GM12878 (cell line): ENCODE measurements around the gene RAB43. TPM values are rescaled to one million over a fixed set of nuclear protein-coding genes. Genes with fewer than 3 reads are reported as not detected.
A peak's percentile ranks its signal among the peaks of the same experiment; 100 is the strongest.

Source experiments
- ATAC-seq: fragments of 200-7000 bp; cut with Tn5 transposase; 3 replicates; pipeline ENCODE4 v1.9.1; 2020; ENCODE audit warnings: mild to moderate bottlenecking, moderate library complexity
- Bru-seq: library from RNA; stranded (reverse); fragments of 400-500 nt; gene quantifications from one replicate; lab custom pipeline; 2021; lab: Mats Ljungman, UMichigan
- BruChase-seq, 2 experiments: library from RNA; stranded (reverse); fragments of 400-500 nt; gene quantifications; one replicate each; lab custom pipeline; 2021; lab: Mats Ljungman, UMichigan
- BruUV-seq: library from RNA; stranded (reverse); fragments of 400-500 nt; replicated peaks from 2 replicates; lab custom pipeline; 2021; lab: Mats Ljungman, UMichigan
- CTCF ChIA-PET: fragments of 300-600 bp; sonication (Branson Sonifier 250); formaldehyde crosslinking; extraction: SDS; loops from one replicate; lab custom pipeline; 2021; ENCODE audit warnings: inconsistent platforms; lab: Yijun Ruan, JAX
- POLR2A ChIA-PET: fragments of 350-600 bp; formaldehyde crosslinking; extraction: SDS; loops from one replicate; lab custom pipeline; 2021; ENCODE audit warnings: inconsistent platforms; lab: Charles Lee
- RAD21 ChIA-PET: fragments of 300-600 bp; sonication (Branson Sonifier 250); formaldehyde crosslinking; loops from one replicate; lab custom pipeline; 2023; ENCODE audit warnings: antibody characterized with exemption; ENCODE audit not compliant: unreplicated experiment; lab: Charles Lee
- SMC1A ChIA-PET: fragments of 300-600 bp; sonication (Branson Sonifier 250); formaldehyde crosslinking; loops from one replicate; lab custom pipeline; 2023; ENCODE audit not compliant: unreplicated experiment, uncharacterized antibody; lab: Charles Lee
- DNase-seq: peaks from one replicate; pipeline ENCODE4 v3.0.0-alpha.2; 2011; ENCODE audit warnings: low read depth, low spot score
- FAIRE-seq: peaks from 3 replicates; lab custom pipeline; 2011; peaks lifted over from hg19 to GRCh38; lab: Jason Lieb, UNC
- H2AFZ ChIP-seq: 2 replicates; pipeline ENCODE4 v1.6.0; 2011; ENCODE audit warnings: low read depth, low read length, control low read depth; ENCODE audit not compliant: control insufficient read depth
- H3K27ac ChIP-seq: 2 replicates; pipeline ENCODE4 v1.5.1; 2011; ENCODE audit warnings: control low read depth; ENCODE audit not compliant: control insufficient read depth, insufficient read depth
- H3K27me3 ChIP-seq, 2 experiments: replicated peaks in 1 of 2; 2 replicates each; pipeline versions ENCODE4 v1.6.0 to v1.6.1; 2011; ENCODE audit warnings: low read length in 1 of 2; ENCODE audit not compliant: control insufficient read depth in 2 of 2, insufficient read depth in 2 of 2
- H3K36me3 ChIP-seq, 2 experiments: 2 replicates each; pipeline ENCODE4 v1.5.1; 2011; ENCODE audit warnings: low read length in 1 of 2; ENCODE audit not compliant: control insufficient read depth in 2 of 2, insufficient read depth in 2 of 2
- H3K4me1 ChIP-seq: 2 replicates; pipeline ENCODE4 v1.6.1; 2011; ENCODE audit warnings: mild to moderate bottlenecking, low read length, moderate library complexity, mixed read lengths; ENCODE audit not compliant: control insufficient read depth, insufficient read depth
- H3K4me2 ChIP-seq: 2 replicates; pipeline ENCODE4 v1.6.0; 2011; ENCODE audit warnings: control low read depth; ENCODE audit not compliant: control insufficient read depth, insufficient read depth
- H3K4me3 ChIP-seq: fragments of 200-600 bp; sonication (generic); 2 replicates; pipeline ENCODE4 v1.5.1; 2016
- H3K79me2 ChIP-seq: 2 replicates; pipeline ENCODE4 v1.6.0; 2011; ENCODE audit warnings: low read length; ENCODE audit not compliant: control insufficient read depth, insufficient read depth
- H3K9ac ChIP-seq: 2 replicates; pipeline ENCODE4 v1.8.0; 2011; ENCODE audit warnings: low read length, control low read depth, mixed read lengths; ENCODE audit not compliant: control insufficient read depth, insufficient read depth
- H3K9me3 ChIP-seq: replicated peaks from 3 replicates; pipeline ENCODE4 v1.5.1; 2011; ENCODE audit warnings: mild to moderate bottlenecking, low read length; ENCODE audit not compliant: control insufficient read depth, insufficient read depth
- H4K20me1 ChIP-seq: 2 replicates; pipeline ENCODE4 v1.6.0; 2011; ENCODE audit not compliant: control insufficient read depth, insufficient read depth
- EGR1 ChIP-seq, 2 experiments: IDR thresholded peaks; 1 replicate in 1 of 2; 2 replicates in 1 of 2; pipeline ENCODE4 v1.6.1; 2011 to 2012; ENCODE audit warnings: low read depth in 2 of 2, low read length in 2 of 2, borderline replicate concordance in 1 of 2, mild to moderate bottlenecking in 1 of 2, moderate library complexity in 1 of 2
- HDGF ChIP-seq: fragments of 450-650 bp; IDR thresholded peaks from 2 replicates; pipeline ENCODE4 v1.6.1; 2016; ENCODE audit warnings: antibody characterized with exemption
- MEF2A ChIP-seq: IDR thresholded peaks from 2 replicates; pipeline ENCODE4 v1.6.1; 2011; ENCODE audit warnings: low read depth, mild to moderate bottlenecking, low read length, moderate library complexity; ENCODE audit not compliant: insufficient read depth
- NBN ChIP-seq: fragments of 450-650 bp; IDR thresholded peaks from 2 replicates; pipeline ENCODE4 v1.6.1; 2016
- PAX5 ChIP-seq: IDR thresholded peaks from 2 replicates; pipeline ENCODE4 v1.6.1; 2011; ENCODE audit warnings: low read depth, low read length, borderline replicate concordance
- SP1 ChIP-seq: IDR thresholded peaks from one replicate; pipeline ENCODE4 v1.6.1; 2011; ENCODE audit warnings: low read depth, low read length
- ZBED1 ChIP-seq: IDR thresholded peaks from 2 replicates; pipeline ENCODE4 v1.6.1; 2016; ENCODE audit warnings: borderline replicate concordance
- WGBS: methylation state at CpG from one replicate; pipeline ENCODE4 v1.1.6; 2016; ENCODE audit warnings: low lambda C conversion rate; ENCODE audit not compliant: insufficient replicate concordance, insufficient coverage; ENCODE audit errors: missing lambda C conversion rate; 5-methylcytosine and 5-hydroxymethylcytosine counted together
- in situ Hi-C: fragments of 300-500 bp; cut with MboI; formaldehyde crosslinking; loops from 9 replicates; pipeline ENCODE4 v1.14.3; 2018; ENCODE audit warnings: mixed read lengths
- intact Hi-C: fragments of 100-400 bp; cut with micrococcal nuclease; formaldehyde crosslinking; loops from one replicate; pipeline ENCODE4 v1.14.2; 2022; ENCODE audit not compliant: unreplicated experiment
- long read RNA-seq, 2 experiments: library from polyadenylated mRNA; unstranded; transcript quantifications; one replicate each; pipeline ENCODE4 v2.0.0, GENCODE V29; 2019 to 2020
- polyA minus RNA-seq, 3 experiments: library from RNA; depleted of rRNA, polyadenylated mRNA; stranded (reverse); fragments of >200 nt; gene quantifications; 2 replicates each; pipeline ENCODE4 v1.2.3, GENCODE V29; 2011
- polyA plus RNA-seq, 11 experiments: library from polyadenylated mRNA; depleted of rRNA in 4 of 11; unstranded in 6 of 11; stranded (reverse) in 5 of 11; fragments of >200 nt; fragmentation: Nextera tagmentation in 4 of 11; fragmentation: Illumina TruSeq in 1 of 11; extraction: Ambion mirVana in 4 of 11; extraction: Trizol in 1 of 11; gene quantifications; 1 replicate in 1 of 11; 2 replicates in 10 of 11; pipeline versions ENCODE4 v1.2.1 to v1.2.3, GENCODE V29; 2011 to 2016; ENCODE audit warnings: inconsistent platforms in 2 of 11, missing spikeins in 2 of 11, low read depth in 1 of 11
- total RNA-seq, 4 experiments: library from RNA; depleted of rRNA in 3 of 4; stranded (reverse); fragments of >200 nt in 3 of 4; fragmentation: Illumina TruSeq in 1 of 4; extraction: Trizol in 1 of 4; gene quantifications; 2 replicates each; pipeline versions ENCODE4 v1.2.1 to v1.2.3, GENCODE V29; 2013 to 2021
- TF ChIP-seq, protein P1 (sequence below): fragments of 450-650 bp; IDR thresholded peaks from 2 replicates; pipeline ENCODE4 v1.6.1; 2017; ENCODE audit warnings: mild to moderate bottlenecking, moderate library complexity

Gene RAB43
- 10.9 and 12.0 TPM in 2 replicates for total RNA-seq (2013; cell fraction: nucleolus; rRNA removed)
- total RNA-seq (2014; rRNA removed): 8.0 and 10.0 TPM in 2 replicates
- 0.67 and 0.69 TPM in 2 replicates for total RNA-seq (2014; rRNA removed; fragmentation: Illumina TruSeq; extraction: Trizol)
- 11.4 and 14.0 TPM in 2 replicates for total RNA-seq (2021)
- 3.4 TPM for polyA plus RNA-seq (2011; ENCODE audit: low read depth)
- polyA plus RNA-seq (2011; rRNA removed): 4.1 and 4.7 TPM in 2 replicates
- polyA plus RNA-seq (2011; cell fraction: cytosol; rRNA removed): 8.7 and 11.2 TPM in 2 replicates
- polyA plus RNA-seq (2011; cell fraction: nucleus; rRNA removed): 16.5 and 22.0 TPM in 2 replicates
- 4.5 and 5.6 TPM in 2 replicates for polyA plus RNA-seq (2012)
- polyA plus RNA-seq (2014; fragmentation: Illumina TruSeq; extraction: Trizol): 0.10 and 0.26 TPM in 2 replicates
- polyA plus RNA-seq (2014; fragmentation: Nextera tagmentation; extraction: Ambion mirVana): under 1 TPM; 0.08 to 0.29 TPM
- 6.8 and 10.0 TPM in 2 replicates for polyA plus RNA-seq (2014; rRNA removed)
- polyA plus RNA-seq (2016; fragmentation: Nextera tagmentation; extraction: Ambion mirVana): 1 to 10 TPM; 4.0 to 4.5 TPM
- 5.5 and 15.1 TPM in 2 replicates for polyA minus RNA-seq (2011; rRNA and poly(A)+ RNA removed)
- 2.3 and 3.1 TPM in 2 replicates for polyA minus RNA-seq (2011; cell fraction: cytosol; rRNA and poly(A)+ RNA removed)
- 5.0 and 6.9 TPM in 2 replicates for polyA minus RNA-seq (2011; cell fraction: nucleus; rRNA and poly(A)+ RNA removed)
- Bru-seq, nascent RNA: percentile 63 among the genes with signal in this experiment
- BruChase-seq, experiment 1, labeled RNA remaining after a 6-hour chase: percentile 60 among the genes with signal in this experiment
- BruChase-seq, experiment 2, labeled RNA remaining after a 2-hour chase: percentile 71 among the genes with signal in this experiment
- long read RNA-seq, experiment 1, full-length matches to known transcripts: 3 of 4 reads
- long read RNA-seq, experiment 1, partial matches to known transcripts: 0 of 4 reads
- long read RNA-seq, experiment 1, other reads (novel, unspliced or antisense): 1 of 4 reads
- long read RNA-seq, experiment 2, full-length matches to known transcripts: 1 of 1 reads
- long read RNA-seq, experiment 2, partial matches to known transcripts: 0 of 1 reads
- long read RNA-seq, experiment 2, other reads (novel, unspliced or antisense): 0 of 1 reads

DNA sequence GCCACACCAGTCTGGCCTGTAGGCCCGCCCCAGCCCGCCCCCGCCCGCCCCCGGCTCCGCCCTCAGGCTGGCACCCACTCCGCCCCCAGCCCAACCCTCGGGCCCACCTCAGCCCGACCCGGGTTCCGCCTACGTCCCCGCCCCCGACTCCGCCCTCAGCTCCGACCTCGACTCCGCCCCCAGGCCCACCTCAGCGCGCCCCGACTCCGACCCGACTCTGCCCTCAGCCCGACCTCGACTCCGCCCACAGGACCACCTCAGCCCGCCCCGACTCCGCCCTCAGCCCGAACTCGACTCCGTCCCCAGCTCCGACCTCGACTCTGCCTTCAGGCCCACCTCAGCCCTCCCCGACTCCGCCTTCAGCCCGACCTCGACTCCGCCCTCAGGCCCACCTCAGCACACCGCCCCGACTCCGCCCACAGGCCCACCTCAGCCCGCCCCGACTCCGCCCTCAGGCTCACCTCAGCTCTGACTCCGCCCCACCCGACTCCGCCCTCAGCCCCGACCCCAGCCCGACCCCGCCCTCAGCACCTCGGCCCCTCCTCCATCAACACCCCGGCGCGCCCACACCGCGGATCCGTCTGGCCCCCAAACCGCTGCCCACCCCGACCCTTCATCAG is at the start of gene RAB43:
RAB43 (minus strand) TSS at position 13 of the 620 bp plus-strand sequence. CDS start 315 bp downstream, outside the sequence.
- WGBS: 17% methylated on average over 7 of the region's 60 CpGs
- Histone ChIP-seq H3K4me3 (peak within 1 kb of the TSS; percentile 65), H3K36me3 (no peaks in the 10 kb centered on the region; a peak in 1 of 4 replicates), H3K9me3 (no peaks in the 10 kb centered on the region), H3K27me3 (no peaks in the 10 kb centered on the region), H3K79me2 (peaks cover 24% of the 10 kb centered on the region), H3K4me1 (peaks cover 27% of the 10 kb centered on the region), H3K27ac (peak within 1 kb of the TSS; percentile 86), H3K4me2 (peak within 1 kb of the TSS; percentile 75), H4K20me1 (no peaks in the 10 kb centered on the region), H2AFZ (peak within 1 kb of the TSS; percentile 80), H3K9ac (peak within 1 kb of the TSS; percentile 94)
- peak; percentile 42; the same call in 1 of the 2 replicates for TF ChIP-seq NBN
- TF ChIP-seq, protein P1, sequence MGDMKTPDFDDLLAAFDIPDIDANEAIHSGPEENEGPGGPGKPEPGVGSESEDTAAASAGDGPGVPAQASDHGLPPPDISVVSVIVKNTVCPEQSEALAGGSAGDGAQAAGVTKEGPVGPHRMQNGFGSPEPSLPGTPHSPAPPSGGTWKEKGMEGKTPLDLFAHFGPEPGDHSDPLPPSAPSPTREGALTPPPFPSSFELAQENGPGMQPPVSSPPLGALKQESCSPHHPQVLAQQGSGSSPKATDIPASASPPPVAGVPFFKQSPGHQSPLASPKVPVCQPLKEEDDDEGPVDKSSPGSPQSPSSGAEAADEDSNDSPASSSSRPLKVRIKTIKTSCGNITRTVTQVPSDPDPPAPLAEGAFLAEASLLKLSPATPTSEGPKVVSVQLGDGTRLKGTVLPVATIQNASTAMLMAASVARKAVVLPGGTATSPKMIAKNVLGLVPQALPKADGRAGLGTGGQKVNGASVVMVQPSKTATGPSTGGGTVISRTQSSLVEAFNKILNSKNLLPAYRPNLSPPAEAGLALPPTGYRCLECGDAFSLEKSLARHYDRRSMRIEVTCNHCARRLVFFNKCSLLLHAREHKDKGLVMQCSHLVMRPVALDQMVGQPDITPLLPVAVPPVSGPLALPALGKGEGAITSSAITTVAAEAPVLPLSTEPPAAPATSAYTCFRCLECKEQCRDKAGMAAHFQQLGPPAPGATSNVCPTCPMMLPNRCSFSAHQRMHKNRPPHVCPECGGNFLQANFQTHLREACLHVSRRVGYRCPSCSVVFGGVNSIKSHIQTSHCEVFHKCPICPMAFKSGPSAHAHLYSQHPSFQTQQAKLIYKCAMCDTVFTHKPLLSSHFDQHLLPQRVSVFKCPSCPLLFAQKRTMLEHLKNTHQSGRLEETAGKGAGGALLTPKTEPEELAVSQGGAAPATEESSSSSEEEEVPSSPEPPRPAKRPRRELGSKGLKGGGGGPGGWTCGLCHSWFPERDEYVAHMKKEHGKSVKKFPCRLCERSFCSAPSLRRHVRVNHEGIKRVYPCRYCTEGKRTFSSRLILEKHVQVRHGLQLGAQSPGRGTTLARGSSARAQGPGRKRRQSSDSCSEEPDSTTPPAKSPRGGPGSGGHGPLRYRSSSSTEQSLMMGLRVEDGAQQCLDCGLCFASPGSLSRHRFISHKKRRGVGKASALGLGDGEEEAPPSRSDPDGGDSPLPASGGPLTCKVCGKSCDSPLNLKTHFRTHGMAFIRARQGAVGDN: no peak
- peak in 1 of 2 experiments; percentile 66; a peak in 1 of 3 replicates for TF ChIP-seq EGR1 (IDR thresholded peaks at IDR 0.05; ENCODE audit: borderline replicate concordance in 1 of 2, low read depth in 2 of 2, low read length in 2 of 2)
- TF ChIP-seq HDGF: peak; percentile 100
- TF ChIP-seq MEF2A: no peak
- no peak for TF ChIP-seq ZBED1
- 0 out of 2 replicates have a peak, but pooled peaks have one; percentile 14 for TF ChIP-seq PAX5
- TF ChIP-seq SP1: peak; percentile 51
- peak; percentile 56 for DNase-seq
- in situ Hi-C loops (no loop called here), intact Hi-C loops (loop anchor here (1.0 to 5.0 kb wide), 3 partner anchors 39 to 69 kb away; partner anchors contain the start of genes CNBP and ISY1)
- SMC1A ChIA-PET: interaction anchor here (1.0 to 3.7 kb wide), 7 partner anchors 10 to 155 kb away, joined by 3 to 25 read pairs (median 7); no protein-coding TSS in a partner anchor
- RAD21 ChIA-PET: interaction anchor here (0.8 to 3.8 kb wide), 7 partner anchors 11 to 322 kb away, joined by 3 to 20 read pairs (median 3); partner anchors contain the start of gene ISY1
- CTCF ChIA-PET: interaction anchor here (0.6 to 4.3 kb wide), 7 partner anchors 47 to 1179 kb away, joined by 3 to 41 read pairs (median 4); no protein-coding TSS in a partner anchor
- peak; percentile 71 for ATAC-seq
- FAIRE-seq: no peak
- POLR2A ChIA-PET: interaction anchor here (0.6 to 3.5 kb wide), 13 partner anchors 11 to 771 kb away, joined by 3 to 20 read pairs (median 5); partner anchors contain the start of genes CNBP, COPG1 and HMCES
- BruUV-seq: no TSS peak
